HL-60 (cell line): ENCODE measurements around the gene C20orf204.

ENCODE experiments used
- DNase-seq, 2 experiments: peaks; one replicate each; pipeline ENCODE4 v3.0.0-alpha.2; 2010 to 2020; ENCODE audit warnings: low read depth in 1 of 2, low spot score in 1 of 2
- H3K27ac ChIP-seq: fragments of 250-450 bp; sonication (Bioruptor Pico); replicated peaks from 2 replicates; pipeline ENCODE4 v1.5.1; 2020; ENCODE audit warnings: mild to moderate bottlenecking, moderate library complexity
- H3K27me3 ChIP-seq: fragments of 250-450 bp; sonication (Bioruptor Pico); 2 replicates; pipeline ENCODE4 v1.5.1; 2021; ENCODE audit warnings: mild to moderate bottlenecking, moderate library complexity; ENCODE audit not compliant: insufficient read depth, poor library complexity, severe bottlenecking
- H3K4me3 ChIP-seq: replicated peaks from 2 replicates; pipeline ENCODE4 v1.5.1; 2011; ENCODE audit warnings: mild to moderate bottlenecking, control low read depth, low read length; ENCODE audit not compliant: insufficient read depth
- GABPA ChIP-seq: IDR thresholded peaks from 2 replicates; pipeline ENCODE4 v1.6.1; 2012; ENCODE audit warnings: low read depth
- POLR2AphosphoS5 ChIP-seq: IDR thresholded peaks from 2 replicates; pipeline ENCODE4 v1.6.1; 2012; ENCODE audit warnings: low read depth
- SPI1 ChIP-seq: IDR thresholded peaks from 2 replicates; pipeline ENCODE4 v1.6.1; 2012; ENCODE audit warnings: low read depth, mild to moderate bottlenecking, borderline replicate concordance
- TF ChIP-seq, protein P1 (sequence below): IDR thresholded peaks from 2 replicates; pipeline ENCODE4 v1.6.1; 2012; ENCODE audit warnings: low read depth; ENCODE audit not compliant: insufficient replicate concordance
- TF ChIP-seq, protein P2 (sequence below): IDR thresholded peaks from one replicate; pipeline ENCODE4 v1.5.1; 2011; ENCODE audit warnings: low read length, control low read depth, inconsistent platforms; ENCODE audit not compliant: insufficient read depth

The C20orf204 gene

DNA sequence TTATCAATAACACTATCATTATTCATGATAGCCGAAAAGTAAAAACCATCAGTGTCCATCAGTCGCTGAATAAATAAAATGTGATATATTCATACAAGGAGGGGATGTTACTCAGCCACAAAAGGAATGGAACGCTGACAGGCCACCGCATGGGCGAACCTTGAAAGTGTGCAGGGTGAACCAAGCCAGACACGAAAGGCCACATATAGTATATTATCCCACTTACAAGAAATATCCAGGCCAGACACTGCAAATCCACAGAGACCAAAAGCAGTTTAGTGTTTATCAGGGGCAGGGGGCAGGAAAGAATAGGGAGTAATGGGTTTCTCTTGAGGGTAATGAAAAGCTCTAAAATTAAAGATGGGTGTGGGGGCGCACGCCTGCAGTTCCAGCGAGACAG lies 7.8 kb downstream of the C20orf204 start:
- TF ChIP-seq, protein P1, sequence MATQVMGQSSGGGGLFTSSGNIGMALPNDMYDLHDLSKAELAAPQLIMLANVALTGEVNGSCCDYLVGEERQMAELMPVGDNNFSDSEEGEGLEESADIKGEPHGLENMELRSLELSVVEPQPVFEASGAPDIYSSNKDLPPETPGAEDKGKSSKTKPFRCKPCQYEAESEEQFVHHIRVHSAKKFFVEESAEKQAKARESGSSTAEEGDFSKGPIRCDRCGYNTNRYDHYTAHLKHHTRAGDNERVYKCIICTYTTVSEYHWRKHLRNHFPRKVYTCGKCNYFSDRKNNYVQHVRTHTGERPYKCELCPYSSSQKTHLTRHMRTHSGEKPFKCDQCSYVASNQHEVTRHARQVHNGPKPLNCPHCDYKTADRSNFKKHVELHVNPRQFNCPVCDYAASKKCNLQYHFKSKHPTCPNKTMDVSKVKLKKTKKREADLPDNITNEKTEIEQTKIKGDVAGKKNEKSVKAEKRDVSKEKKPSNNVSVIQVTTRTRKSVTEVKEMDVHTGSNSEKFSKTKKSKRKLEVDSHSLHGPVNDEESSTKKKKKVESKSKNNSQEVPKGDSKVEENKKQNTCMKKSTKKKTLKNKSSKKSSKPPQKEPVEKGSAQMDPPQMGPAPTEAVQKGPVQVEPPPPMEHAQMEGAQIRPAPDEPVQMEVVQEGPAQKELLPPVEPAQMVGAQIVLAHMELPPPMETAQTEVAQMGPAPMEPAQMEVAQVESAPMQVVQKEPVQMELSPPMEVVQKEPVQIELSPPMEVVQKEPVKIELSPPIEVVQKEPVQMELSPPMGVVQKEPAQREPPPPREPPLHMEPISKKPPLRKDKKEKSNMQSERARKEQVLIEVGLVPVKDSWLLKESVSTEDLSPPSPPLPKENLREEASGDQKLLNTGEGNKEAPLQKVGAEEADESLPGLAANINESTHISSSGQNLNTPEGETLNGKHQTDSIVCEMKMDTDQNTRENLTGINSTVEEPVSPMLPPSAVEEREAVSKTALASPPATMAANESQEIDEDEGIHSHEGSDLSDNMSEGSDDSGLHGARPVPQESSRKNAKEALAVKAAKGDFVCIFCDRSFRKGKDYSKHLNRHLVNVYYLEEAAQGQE, result no peak
- TF ChIP-seq GABPA (no peak), POLR2AphosphoS5 (no peak), SPI1 (no peak)
- TF ChIP-seq, protein P2, sequence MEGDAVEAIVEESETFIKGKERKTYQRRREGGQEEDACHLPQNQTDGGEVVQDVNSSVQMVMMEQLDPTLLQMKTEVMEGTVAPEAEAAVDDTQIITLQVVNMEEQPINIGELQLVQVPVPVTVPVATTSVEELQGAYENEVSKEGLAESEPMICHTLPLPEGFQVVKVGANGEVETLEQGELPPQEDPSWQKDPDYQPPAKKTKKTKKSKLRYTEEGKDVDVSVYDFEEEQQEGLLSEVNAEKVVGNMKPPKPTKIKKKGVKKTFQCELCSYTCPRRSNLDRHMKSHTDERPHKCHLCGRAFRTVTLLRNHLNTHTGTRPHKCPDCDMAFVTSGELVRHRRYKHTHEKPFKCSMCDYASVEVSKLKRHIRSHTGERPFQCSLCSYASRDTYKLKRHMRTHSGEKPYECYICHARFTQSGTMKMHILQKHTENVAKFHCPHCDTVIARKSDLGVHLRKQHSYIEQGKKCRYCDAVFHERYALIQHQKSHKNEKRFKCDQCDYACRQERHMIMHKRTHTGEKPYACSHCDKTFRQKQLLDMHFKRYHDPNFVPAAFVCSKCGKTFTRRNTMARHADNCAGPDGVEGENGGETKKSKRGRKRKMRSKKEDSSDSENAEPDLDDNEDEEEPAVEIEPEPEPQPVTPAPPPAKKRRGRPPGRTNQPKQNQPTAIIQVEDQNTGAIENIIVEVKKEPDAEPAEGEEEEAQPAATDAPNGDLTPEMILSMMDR, result no peak
- H3K27ac ChIP-seq, result no peak overlapping the region
- no peak for DNase-seq
- peaks cover 15% of the 10 kb centered on the region for H3K27me3 ChIP-seq
- H3K4me3 ChIP-seq, result no peak overlapping the region

- DNase-seq, result no peak
- peaks cover 16% of the 10 kb centered on the region for H3K27me3 ChIP-seq
- TF ChIP-seq, protein P1, result no peak
- TF ChIP-seq, protein P2, result no peak
- no peak for TF ChIP-seq SPI1
- TF ChIP-seq GABPA, result no peak
- TF ChIP-seq POLR2AphosphoS5, result no peak
- H3K27ac ChIP-seq, result no peak overlapping the region
- H3K4me3 ChIP-seq, result no peak overlapping the region
These were observed 8.7 kb downstream of the C20orf204 start for GRCh38 chr20:64044484-64045247.

DNA sequence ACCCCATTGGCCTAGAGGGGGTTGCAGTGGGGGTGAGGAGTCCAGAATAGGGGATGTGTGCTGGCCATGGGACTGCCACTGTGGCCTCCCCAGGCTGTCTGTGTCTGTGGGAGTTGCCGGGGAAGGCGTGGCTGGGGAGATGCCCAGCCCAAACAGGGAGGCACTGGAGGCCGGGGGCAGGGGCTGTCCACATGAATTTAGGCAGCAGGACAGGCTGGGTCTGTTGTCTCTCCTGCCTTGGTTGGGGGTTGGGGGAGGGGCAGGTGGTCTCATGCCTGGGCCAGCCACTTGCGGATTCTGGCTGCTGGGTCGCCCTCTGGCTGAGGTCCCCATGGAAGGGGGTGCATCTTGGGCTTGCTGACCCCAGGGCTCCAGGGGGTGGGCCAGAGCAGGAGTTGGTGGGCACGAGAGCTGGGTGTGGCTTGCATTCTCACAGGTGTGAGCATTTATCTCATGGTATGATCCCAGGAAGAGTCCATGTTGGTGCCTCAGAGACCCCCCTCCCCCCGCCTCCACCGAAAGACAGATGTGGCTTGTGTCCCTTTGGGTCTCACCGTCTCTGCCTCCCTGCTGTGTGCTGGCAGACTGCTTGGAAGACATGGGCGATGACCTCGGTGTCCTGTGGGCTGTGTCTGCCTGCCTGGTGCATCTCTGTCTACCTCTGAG lies 9.5 kb downstream of the C20orf204 start:
- H3K27me3 ChIP-seq, result peaks cover 23% of the 10 kb centered on the region
- no peak overlapping the region for H3K4me3 ChIP-seq
- H3K27ac ChIP-seq, result no peak overlapping the region
- no peak for DNase-seq
- TF ChIP-seq GABPA, result no peak
- no peak for TF ChIP-seq SPI1
- TF ChIP-seq POLR2AphosphoS5, result no peak
- TF ChIP-seq, protein P1, result no peak
- TF ChIP-seq, protein P2, result no peak
